Hematopoietic multipotent progenitor cell treated with erythropoietin and hydrocortisone succinate and interleukin-3 and kit ligand, for 17 days (in vitro differentiated cells): ENCODE measurements around the gene PPFIBP1.

ENCODE experiments used
- DNase-seq: peaks from one replicate; pipeline ENCODE4 v3.0.0-alpha.2; 2015; ENCODE audit warnings: low spot score

The PPFIBP1 gene

DNA sequence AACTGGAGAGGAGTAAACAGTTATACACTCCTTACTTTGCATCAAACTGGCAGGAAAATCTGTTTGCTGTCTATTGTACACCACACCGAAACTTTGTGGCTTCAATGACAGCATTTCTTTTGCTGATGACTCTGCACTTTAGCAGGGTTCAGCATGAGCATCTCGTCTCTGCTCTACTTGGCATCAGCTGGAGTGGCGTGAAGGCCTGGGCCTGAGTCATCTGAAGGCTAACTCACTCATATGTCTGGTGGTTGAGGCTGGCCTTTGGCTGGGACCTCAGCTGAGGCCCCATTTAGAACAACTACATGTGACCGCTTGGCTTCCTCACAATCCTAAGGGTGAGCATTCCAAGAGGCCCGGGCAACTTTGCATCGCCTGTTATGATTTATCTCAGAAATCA lies 143.5 kb downstream of the PPFIBP1 start:
- DNase-seq: no peak

DNA sequence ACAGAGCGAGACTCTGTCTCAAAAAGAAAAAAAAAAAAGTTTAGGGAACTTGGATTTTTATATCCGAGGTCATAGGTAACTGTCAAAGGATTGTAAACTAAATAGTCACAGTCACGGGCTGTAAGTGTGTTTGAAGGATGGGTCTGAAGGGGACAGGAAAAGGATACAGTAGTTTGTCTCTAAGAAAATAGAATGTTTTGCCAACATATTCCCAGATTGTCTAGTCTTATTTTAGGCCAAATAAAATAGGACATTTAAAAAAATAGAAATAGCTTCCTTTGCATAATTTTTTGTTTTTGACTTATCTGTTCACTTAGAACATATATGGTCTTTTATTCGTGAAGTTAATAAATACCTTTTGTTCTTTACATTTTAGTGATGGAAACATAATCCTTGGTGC lies 148.0 kb downstream of the PPFIBP1 start:
- DNase-seq: no peak

DNA sequence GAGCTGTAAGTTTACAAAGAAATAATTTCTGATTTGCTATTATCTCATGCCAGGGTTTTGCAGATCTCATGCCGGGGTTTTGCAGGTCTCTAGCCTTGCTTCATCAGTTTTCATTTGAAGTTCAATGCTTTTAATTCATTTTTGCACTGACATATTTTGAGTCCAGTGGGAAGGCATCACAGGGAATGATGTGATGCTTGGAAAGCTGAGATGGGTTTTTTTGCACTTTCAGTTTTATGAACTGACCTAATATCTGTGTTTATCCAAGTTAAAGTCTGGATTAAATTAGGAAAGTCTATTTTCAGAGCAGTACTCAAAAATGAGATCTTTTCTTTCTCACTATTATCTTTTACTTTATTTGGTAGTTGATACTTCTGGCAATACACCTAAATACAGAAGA lies 148.6 kb downstream of the PPFIBP1 start:
- no peak for DNase-seq

DNA sequence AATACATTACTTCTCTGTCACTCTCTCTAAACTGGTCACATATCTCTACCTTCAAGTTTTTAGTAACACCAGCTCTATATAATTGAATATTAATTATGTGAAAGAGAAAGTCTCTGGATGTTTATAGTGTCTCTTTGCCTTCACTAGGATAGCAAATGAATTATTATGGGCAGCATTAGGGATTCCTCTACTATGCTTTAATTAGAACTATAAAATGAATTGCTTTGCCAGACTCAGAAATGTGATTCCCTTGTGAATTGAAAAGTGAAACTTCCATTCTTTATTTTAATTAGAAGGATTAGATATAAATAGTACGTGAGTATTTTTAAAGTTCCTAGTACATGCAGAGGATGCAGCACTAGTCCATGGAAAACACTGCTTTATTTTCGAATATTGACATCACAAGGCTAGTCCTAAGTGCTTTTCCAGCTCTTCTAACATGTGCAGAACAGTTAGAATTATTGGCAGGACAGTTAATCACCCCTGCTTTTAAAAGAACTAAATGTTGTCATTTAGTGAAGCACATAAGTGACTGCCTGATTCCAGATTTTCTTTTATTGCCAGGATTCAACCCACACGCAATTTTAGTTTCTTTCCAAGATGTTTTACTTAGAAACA lies 149.2 kb downstream of the PPFIBP1 start:
- DNase-seq: no peak

DNA sequence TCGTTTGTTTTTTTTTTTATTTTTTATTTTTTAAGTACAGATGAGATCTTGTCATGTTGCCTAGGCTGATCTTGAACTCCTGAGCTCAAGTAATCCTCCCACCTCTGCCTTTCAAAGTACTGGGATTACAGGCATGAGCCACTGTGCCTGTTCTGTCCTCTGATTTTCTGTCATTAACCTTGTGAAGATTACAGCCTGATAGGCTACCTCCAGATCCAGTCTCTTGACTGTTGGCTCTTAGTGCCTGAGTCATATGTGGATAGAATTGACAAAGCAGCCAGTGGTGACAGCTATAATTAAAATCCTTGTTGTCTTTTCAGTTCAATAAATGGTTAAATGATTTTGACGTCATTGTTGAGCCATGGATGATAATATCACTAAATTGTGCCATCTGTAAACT lies 151.0 kb downstream of the PPFIBP1 start:
- no peak for DNase-seq

DNA sequence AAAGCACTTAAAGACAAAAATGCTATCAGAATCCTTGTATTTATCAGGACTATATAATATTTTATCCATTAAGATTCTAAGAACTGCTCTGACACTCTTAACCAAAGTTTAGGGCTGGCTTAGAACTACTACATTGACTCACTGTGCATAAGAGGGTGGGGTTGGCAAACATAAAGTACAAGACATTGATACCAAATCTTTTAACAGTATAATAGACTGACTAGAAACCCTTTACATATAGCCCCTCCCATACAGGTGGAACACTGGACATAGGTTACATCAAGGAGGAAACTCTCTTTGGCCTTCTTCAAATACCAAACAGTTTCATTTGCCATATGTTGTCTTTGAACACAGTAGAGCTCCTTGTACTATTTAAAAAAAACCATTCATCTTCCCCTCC lies 156.6 kb downstream of the PPFIBP1 start:
- DNase-seq: no peak

DNA sequence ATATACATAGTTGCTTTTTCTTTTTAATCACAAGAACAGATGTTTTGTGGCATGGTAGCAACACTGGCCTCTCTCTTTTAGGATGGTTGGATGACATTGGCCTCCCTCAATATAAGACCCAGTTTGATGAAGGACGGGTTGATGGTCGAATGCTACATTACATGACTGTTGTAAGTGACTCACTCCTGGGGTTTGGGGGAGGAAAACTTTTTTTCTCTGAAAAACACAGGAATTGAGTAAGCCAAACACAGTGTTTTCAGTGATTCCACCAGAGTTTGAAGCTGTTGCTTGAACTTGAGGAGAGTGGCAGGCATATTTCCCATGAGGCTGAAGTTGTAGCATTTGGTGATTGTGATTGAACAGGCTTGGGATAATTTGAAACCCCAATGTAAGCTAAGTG lies 158.5 kb downstream of the PPFIBP1 start:
- DNase-seq: no peak

DNA sequence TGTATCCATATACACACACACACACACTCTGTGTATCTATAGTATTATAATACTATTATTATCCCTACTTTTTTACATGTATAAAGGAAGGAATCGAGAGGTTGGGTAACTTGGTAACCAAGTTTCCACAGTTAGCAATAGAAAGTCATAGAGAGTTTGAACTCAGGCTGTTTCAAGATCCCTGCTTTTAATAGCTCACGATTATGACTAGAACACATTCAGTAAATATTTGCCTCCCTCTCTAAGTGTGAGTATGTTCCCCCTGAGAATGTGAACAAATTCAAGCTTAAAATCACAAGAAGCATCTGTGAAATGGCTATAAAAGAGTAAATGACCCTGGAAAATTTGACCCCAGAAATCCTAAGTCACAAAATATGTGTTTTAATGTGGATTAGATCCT lies 161.3 kb downstream of the PPFIBP1 start:
- no peak for DNase-seq

DNA sequence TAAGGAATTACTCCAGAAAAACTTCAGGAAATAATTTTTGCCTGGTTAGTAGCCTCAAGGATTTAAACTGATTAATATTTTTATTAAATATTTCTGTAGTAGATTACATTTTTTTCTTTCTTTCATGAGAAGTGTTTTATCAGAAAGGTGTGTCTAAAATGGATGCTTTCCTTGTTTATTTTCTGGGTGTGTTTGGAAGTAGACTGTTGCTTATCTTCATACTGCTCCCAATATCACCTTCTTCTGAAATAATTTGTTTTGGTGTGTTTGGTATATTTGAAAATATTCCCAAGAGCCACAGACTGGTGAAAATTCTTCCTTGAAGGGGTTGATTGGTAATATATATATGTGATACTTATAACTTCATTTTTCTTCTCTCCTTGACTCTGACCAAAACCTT lies 162.1 kb downstream of the PPFIBP1 start:
- DNase-seq: no peak

DNA sequence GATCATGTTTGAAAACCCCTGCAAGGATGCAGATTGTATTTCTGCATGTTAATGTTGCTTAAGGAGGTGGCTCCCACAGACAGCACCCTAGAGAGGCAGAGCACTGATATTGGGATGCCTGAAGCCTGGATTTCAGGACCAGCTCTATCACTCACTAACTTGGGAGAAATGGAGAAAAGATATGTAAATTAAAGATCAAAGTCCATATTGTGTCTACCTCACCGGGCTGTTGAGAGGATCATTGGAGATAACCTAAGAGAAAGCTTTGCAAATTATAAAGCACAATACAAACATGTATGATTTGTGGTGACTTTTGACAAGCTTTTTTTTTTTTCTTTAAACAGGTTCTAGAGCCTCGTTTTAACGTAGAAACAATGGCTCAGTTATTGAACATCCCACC lies 164.7 kb downstream of the PPFIBP1 start:
- no peak for DNase-seq

DNA sequence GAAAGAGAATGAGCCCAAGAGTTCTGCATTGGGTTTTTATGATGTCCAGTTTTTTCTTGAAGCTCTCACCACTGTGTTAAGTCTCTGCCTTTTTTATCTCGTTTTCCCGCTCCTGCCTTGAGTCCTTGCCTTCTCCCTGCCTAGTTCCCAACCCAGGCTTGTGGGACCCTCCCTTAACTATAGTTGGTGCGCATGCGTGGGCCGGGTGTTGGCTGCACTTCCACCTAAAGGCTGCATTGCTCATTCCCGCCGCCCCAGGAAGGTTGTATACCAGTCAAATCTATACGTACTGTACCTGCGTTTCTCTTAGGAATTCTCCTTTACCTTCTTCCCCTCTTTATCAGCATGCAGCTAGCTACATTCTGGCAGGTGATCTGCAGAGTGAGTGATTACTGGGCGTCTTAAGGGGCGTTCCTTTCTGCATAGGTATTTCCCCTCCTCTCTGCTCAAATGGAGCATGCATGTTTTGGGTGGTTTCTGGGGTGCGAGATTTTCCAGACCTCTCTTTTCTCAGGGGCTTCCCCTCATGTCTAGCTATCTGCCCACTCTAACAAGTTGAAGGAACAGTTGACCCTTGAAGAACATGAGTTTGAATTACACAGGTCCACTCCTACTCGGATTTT lies 165.7 kb downstream of the PPFIBP1 start:
- no peak for DNase-seq

DNA sequence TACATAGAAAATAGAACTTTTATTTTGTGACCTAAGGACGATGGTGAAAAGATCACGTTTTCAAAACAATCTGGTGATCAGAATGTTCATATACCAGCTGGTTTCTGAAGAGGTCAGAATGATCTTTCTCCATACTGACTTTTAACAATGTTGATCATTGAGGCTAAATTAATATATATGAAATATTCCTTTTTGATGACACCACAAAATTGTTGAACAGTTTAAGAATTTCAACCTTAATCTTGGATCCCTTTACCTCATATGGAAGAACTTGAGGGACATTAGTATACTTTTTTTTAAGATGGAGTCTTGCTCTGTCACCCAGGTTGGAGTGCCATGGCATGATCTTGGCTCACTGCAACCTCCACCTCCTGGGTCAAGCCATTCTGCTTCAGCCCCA lies 169.4 kb downstream of the PPFIBP1 start:
- DNase-seq: no peak

DNA sequence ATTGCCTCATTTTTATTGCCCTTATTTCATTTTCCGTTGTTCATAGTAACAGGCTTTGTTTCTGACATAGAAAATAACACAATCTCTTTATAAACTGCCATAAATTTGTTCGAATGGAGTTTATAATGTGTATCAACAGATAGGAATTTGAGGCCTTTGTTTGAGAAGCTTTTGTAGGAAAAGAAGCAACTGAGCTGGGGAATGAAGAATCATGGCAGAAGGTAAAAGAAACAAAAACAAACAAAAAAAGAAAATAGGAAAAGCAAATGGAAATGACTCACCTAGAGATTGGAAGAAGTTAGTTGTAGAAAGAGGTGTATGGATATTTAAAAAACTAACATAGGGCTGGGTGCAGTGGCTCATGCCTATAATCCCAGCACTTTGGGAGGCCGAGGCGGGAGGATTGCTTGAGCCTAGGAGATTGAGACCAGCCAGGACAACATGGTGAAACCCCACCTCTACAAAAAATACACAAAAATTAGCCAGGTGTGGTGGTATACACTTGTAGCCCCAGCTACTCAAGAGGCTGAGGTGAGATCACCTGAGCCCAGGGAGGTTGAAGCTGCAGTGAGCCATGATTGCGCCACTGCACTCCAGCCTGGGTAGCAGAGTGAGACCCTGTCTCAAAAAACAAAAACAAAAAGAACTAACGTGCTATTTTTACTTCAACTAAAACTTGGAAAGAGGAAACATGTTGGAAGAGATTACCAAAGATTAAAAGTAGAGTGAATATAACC lies 171.7 kb downstream of the PPFIBP1 start:
- no peak for DNase-seq

DNA sequence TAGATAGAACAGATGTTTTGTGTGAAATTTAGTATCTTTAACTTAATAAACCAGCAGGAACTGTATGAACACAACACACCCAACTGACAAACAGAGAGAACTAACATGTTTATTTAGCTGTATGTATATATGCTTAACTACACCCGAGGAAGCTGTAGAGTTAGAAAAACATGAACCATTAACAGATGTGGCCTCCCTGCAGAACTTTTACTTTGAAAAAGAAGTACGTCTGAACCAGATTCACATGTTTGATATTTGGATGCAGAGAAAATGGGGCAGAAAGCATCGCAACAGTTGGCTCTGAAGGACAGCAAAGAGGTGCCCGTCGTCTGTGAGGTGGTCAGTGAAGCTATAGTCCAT lies 172.3 kb downstream of the PPFIBP1 start, which contains the start of gene REP15:
TSS of gene REP15 (plus strand) at position 155 of the 360 bp plus-strand sequence. CDS start at position 271, 116 bp downstream.
- DNase-seq: no peak

DNA sequence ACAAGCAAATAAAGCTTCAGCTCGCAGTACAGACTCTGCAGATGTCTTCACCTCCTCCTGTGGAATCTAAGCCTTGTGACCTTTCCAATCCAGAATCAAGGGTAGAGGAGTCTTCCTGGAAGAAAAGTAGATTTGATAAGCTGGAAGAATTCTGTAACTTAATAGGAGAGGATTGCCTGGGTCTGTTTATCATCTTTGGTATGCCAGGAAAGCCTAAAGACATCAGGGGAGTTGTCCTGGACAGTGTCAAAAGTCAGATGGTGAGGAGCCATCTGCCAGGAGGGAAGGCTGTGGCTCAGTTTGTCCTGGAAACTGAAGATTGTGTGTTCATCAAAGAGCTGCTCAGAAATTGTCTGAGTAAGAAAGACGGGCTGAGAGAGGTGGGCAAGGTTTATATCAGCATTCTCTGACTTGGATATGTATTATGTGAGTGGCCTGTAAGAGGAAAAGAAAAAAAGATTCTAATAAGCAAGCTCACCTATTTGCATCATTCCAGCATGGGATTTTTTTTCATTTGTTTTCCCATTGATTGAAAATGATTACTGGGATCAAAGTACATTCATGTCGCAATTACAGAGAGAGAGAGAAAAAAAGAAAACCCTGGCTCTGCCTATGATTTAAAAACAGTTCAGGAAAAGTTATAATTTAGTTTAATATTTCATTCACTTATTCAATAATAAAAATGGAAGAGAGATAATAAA lies 173.0 kb downstream of the PPFIBP1 start:
- no peak for DNase-seq

DNA sequence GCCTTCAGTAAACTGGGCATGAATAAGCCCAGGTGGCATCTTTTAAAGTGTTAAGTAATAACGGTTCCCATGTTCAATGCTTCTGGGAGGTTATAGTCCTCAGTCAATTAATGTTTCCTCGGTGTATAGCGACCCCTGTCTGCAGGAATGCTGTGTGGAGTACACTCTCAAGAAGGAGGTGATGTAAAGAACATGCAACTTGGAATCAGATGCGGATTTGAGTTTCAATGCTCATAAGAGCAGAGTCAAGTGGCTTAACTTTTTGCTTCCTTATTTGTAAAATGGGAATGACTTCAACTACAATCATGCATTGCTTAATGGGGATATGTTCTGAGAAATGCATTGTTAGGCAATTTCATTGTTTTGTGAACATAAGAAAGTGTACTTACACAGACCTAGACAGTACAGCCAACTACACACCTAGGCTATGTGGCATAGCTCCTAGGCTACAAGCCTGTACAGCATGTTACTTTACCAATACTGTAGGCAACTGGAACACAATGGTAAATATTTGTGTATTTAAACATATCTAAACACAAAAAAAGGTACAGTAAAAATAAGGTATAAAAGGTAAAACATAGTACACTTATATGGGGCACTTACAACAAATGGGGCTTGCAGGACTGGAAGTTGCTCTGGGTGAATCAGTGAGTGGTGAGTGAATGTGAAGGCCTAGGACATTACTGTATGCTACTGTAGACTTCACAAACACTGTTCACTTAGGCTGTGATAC lies 179.9 kb downstream of the PPFIBP1 start:
- peak; percentile 60 for DNase-seq

DNA sequence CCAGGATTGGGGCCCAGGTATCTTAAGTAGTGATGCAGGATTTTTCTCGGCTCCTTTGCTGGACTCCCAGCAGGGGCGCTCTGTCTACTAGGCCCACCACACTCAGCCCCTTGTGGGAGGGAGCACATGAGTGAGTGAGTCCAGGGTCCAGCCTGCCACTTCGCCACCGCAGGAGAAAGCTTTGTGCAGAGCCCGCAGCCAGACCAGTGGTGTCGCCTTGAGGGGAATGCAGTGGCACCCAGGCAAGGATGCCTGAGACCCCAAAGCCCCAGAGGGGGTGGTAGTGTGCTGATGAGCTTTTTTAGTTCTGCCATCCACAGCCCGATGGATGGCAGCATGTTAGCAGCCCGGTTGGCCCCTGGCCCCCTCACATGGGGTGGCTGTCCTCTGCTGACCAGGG lies 181.3 kb downstream of the PPFIBP1 start:
- DNase-seq: no peak

DNA sequence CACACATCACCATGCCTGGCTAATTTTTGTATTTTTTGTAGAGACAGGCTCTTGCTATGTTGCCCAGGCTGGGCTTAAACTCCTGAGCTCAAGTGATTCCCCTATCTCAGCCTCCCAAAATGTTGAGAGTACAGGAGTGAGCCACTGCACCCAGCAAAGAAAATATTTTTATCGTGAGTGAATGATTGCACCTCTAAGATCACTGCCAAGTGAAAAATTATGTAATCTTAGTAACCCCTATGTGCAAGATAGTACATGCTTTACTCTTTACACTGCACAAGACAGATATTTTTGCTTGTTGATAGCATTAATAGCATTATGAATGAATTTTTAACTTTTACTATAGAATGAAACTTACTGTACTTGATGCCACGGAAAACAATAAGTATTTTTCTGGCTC lies 183.2 kb downstream of the PPFIBP1 start:
- DNase-seq: no peak

DNA sequence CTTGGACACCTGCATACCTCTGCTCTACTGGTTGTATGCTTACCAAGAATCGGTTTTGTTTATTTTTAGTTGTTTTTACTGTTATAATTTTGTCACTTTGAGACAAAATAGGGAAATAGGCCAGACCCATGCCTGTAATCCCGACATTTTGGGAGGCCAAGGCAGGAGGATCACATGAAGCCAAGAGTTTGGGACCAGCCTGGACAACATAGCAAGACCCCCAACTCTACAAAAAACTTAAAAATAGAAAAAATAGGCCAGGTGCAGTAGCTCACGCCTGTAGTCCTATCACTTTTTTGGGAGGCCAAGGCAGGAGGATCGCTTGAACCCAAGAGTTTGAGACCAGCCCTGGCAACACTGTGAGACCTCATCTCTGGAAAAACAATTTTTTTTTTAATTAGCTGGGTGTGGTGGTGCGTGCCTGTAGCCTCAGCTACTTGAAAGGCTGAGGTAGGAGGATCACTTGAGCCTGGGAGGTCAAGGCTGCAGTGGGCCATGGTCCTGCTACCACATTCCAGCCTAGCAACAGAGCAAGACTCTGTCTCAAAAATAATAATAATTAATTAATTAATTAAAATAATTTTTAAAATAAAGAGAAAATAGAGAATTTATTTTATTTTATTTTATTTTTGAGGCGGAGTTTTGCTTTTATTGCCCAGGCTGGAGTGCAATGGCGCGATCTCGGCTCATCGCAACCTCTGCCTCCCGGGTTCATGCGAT lies 185.4 kb downstream of the PPFIBP1 start:
- DNase-seq: no peak

DNA sequence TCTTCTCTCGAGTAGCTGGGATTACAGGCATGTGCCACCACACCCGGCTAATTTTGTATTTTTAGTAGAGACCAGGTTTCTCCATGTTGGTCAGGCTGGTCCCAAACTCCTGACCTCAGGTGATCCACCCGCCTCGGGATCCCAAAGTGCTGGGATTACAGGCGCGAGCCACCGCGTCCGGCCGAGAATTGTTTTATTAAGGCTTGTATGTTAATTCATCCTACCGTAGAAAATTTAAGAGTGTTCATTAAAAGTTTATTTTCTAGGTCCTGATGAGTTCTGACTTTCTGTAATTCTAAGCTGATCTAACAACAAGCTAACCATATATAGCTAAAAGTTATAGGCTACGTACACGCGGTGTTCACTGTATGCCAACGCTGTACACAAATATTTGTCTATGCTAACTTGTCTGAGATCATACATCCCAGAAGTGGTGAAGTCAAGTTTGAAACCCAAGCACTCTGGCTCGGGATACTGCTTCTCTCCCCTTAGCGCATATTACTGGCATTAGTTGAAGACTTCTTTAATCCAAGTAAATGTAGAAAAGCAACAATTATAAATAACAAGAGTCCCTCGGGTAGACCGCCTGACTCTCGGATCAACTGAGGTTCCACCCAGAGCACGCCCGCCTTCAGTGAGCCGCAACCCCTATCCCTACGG lies 186.1 kb downstream of the PPFIBP1 start:
- DNase-seq: no peak
